ENCODE results near the gene FIBCD1. TPM values are rescaled to one million over a fixed set of nuclear protein-coding genes. Genes with fewer than 3 reads are reported as not detected.

The FIBCD1 gene
- total and polyA plus RNA-seq, 2 of the 8 experiments (the other 6 are each of a cell fraction or from before 2014, with no cell fraction given): 6.1 to 8.8 TPM

- TF ChIP-seq CTCF (IDR thresholded peaks at IDR 0.05; ENCODE audit: control extremely low read depth in 1 of 3, insufficient read depth in 1 of 3, low read depth in 1 of 3, low read length in 3 of 3): no peak
Observed at GRCh38 chr9:130930132-130930803, 8.8 kb downstream of the FIBCD1 start (continued).
